ENCODE results near the gene SPAAR. TPM values are rescaled to one million over a fixed set of nuclear protein-coding genes. Genes with fewer than 3 reads are reported as not detected.
A peak's percentile ranks its signal among the peaks of the same experiment; 100 is the strongest.
"Not testable (repeated sequence)": the region's sequence is repeated elsewhere in the genome, so short reads cannot be mapped to it uniquely, and the experiment has no call there.

Gene SPAAR
- total RNA-seq, result 1.1 TPM

- DNase-seq (ENCODE audit: low spot score) (no peak), ATAC-seq (no peak)
Measured at GRCh38 chr9:35909274-35909673, at the start of gene SPAAR. TSS of gene SPAAR (plus strand) at chr9:35909490. CDS start at chr9:35910464, 974 bp downstream.

- ATAC-seq (no peak), DNase-seq (ENCODE audit: low spot score) (no peak)
Measured at GRCh38 chr9:35859990-35860339, 49.3 kb upstream of the SPAAR start.

- DNase-seq (ENCODE audit: low spot score) (no peak), ATAC-seq (no peak)
Measured at GRCh38 chr9:35861161-35861897, 48.0 kb upstream of the SPAAR start.

DNA sequence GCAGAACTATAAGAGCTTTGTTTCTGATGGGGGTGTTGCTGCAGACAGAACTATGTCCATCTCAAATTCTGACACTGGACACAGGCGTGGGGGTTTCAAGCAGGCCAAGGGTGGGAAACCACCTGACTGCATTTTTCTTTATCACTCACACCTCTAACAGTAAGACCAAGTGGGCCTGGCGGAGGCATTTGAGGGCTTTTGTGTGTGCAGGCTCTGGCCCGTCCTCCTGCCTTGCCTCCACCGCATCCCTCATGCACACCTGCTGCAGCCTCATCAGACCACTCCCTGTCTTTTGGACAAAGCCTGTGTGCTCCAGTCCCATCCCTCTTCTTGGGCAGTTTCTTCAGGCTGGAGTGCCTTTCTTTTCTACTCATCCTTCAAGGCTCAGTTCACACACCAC lies 47.0 kb upstream of the SPAAR start:
- ATAC-seq, result no peak
- DNase-seq (ENCODE audit: low spot score), result no peak

DNA sequence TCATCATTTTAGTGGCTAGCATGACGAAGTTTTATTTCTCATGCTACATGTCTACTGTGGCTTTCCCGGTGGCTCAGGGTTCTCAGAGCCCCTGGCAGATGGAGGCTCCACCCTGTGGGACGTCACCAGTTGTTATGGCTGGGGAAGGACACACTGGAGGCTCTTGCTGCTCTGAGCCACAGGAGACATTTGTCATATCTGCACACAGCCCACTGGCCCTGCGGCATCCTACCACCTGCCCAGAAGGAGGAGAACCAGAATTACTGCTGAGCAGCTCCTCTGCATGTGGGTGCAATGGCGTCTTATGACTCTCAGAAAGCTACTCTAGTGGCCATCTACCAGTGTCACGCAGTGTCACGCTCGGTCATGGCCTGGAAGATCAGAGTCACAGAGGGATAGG lies 45.7 kb upstream of the SPAAR start:
- DNase-seq (ENCODE audit: low spot score) (no peak), ATAC-seq (no peak)

GRCh38 chr9:35864695-35865255 lies 44.5 kb upstream of the SPAAR start:
- no peak for ATAC-seq
- DNase-seq (ENCODE audit: low spot score), result no peak

DNA sequence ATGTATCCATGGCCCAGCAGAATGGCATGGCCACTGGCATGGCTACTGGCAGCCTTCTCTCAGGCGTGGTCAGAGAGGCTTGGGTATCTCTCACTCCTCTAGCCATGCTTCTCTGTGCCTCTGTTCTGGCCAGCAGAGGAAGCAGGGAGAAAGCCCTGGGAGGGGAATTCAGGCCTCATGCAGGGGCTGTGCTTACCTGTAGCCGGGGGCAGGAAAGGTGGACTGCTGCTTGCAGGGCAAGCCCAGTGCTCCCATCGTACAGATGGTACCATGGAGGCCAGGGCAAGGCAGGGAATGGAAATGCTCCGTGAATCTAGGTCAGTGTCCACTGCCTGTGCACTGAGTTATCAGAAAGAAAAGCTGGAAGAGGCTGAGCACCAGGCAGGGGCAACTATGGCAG lies 41.8 kb upstream of the SPAAR start:
- ATAC-seq (no peak), DNase-seq (ENCODE audit: low spot score) (no peak)

GRCh38 chr9:35868933-35869332 lies 40.4 kb upstream of the SPAAR start:
- no peak for DNase-seq (ENCODE audit: low spot score)
- no peak for ATAC-seq

DNA sequence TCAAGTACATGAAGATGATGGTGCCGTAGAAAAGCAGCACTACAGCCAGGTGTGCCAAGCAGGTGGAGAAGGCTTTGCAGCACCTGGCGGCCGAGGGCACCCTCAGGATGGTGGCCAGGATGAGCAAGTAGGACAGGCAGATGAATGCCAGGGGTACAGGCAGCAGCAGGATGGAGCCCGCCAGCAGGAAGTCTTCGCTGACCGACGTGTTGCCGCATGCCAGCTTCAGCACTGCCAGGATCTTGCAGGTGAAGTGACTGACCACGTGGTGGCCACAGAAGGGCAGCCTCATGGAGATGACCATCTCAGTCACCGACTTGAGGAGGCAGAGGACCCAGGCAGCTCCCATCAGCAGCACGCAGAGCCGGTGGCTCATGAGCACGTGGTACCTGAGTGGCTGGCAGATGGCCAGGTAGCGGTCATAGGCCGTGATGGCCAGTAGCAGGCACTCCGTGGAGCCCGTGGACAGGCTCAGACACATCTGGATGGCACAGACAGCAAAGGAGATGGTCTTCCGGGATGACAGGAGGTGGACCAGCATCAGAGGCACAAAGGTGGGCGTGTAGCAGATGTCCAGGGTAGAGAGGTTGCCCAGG lies 39.6 kb upstream of the SPAAR start:
- DNase-seq (ENCODE audit: low spot score) (no peak), ATAC-seq (no peak)

DNA sequence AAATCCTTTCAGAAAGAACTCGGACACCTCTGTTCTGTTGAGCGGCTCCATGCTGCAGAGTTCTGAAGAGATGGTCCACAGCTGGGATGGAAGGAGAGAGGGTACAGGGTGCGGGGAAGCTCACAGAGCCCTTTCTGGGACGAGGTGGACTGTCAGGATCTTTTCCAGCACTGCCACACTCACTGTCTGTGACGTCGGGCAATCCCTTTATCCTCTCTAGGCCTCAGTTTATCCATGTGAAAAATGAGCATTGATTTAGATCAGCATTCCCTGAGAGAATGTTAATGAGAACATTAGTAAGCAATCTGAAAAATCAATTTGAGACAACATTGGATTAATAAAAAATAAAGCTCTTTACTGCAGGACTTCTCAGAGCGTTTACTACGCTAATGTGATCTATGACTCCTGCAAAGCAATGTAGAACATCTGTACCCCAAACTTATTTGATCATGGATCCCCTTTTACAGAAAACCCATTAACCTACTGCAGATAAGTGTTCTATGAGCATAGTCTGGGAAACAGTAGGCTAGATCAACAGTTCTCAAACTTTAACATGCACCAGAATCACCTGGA lies 38.9 kb upstream of the SPAAR start, which contains the start of gene OR13J1:
Gene OR13J1, minus strand, starts transcription at position 51 of the 573 bp plus-strand sequence. Its CDS starts 0 bp downstream, at position 51.
- ATAC-seq (no peak), DNase-seq (ENCODE audit: low spot score) (no peak)

GRCh38 chr9:35871545-35871944 lies 37.7 kb upstream of the SPAAR start:
- DNase-seq (ENCODE audit: low spot score) (no peak), ATAC-seq (no peak)

GRCh38 chr9:35872505-35872904 lies 36.8 kb upstream of the SPAAR start:
- DNase-seq (ENCODE audit: low spot score) (no peak), ATAC-seq (no peak)

- ATAC-seq, result peak; percentile 100
- DNase-seq (ENCODE audit: low spot score), result peak; percentile 83
Measured at GRCh38 chr9:35882263-35882848, 26.9 kb upstream of the SPAAR start.

DNA sequence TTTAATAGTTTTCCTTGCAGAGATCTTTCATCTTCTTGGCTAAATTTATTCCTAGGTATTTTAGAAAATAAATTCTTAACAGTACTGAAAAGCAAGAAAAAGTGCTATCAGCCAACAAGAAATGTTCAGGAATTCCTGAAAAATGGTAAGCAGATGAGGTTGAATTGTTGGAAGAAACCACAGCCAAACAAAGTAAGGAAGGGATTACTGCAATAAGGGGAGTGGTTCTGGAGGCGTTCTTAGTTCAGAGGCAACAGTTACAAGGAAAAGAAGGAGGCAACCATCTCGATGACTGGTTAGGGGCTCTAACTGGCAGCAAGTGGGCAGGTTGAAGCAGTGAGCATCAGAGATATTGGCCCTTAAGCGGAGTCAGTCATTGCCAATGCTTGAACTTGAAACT lies 26.3 kb upstream of the SPAAR start:
- no peak for ATAC-seq

GRCh38 chr9:35884908-35885307 lies 24.4 kb upstream of the SPAAR start:
- not testable (repeated sequence) for DNase-seq (ENCODE audit: low spot score); ATAC-seq

More for the DNA sequence above, 26.3 kb upstream of the SPAAR start:
- no peak for DNase-seq (ENCODE audit: low spot score)

DNA sequence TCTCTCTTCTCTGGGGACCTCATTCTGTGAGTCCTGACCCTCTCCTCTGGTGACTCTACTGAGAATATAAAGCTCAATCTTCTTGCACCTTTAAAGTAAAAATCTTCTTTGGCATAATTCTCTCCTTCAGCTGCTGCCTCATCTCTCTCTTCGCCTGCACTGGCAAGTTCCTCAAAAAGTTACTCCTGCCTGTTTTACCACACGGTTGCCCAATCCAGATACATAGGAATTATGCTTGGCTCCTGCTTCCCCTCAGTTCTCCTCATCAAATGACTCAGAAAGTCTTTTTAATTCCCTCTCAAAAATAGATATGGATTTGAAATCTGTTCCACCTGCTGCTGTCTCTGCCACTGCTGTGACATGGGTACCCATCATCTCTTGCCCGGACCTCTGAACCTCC lies 17.6 kb upstream of the SPAAR start:
- ATAC-seq (no peak), DNase-seq (ENCODE audit: low spot score) (no peak)

GRCh38 chr9:35892051-35892450 lies 17.2 kb upstream of the SPAAR start:
- ATAC-seq (no peak), DNase-seq (ENCODE audit: low spot score) (no peak)

- no peak for ATAC-seq
Measured at GRCh38 chr9:35896570-35896969, 12.7 kb upstream of the SPAAR start.

DNA sequence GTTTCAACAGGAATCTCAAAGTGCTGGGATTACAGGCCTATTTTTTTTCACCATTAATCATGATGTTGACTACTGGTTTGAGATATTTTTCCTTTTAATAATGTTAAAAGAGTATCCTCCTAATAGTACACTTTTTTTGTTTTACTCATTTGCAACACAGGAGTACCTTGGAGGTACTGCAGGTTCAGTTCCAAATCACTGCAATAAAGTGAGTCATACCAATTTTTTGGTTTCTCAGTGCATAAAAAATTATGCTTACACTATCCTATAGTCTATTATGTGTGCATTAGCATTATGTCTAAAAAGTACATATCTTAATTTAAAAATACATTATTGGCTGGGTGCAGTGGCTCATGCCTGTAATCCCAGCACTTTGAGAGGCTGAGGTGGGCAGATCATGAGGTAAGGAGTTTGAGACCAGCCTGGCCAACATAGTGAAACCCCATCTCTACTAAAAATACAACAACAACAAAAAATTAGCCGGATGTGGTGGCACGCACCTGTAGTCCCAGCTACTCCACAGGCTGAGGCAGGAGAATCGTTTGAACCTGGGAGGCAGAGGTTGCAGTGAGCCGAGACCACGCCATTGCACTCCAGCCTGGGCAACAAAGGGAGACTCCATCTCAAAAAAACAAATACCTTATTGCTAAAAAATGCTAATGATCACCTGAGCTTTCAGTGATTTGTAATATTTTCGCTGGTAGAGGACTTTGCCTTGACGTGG lies 11.8 kb upstream of the SPAAR start:
- ATAC-seq; DNase-seq (ENCODE audit: low spot score): not testable (repeated sequence)

More at GRCh38 chr9:35896570-35896969, 12.7 kb upstream of the SPAAR start:
- DNase-seq (ENCODE audit: low spot score), result no peak

GRCh38 chr9:35898337-35898736 lies 11.0 kb upstream of the SPAAR start:
- ATAC-seq (no peak), DNase-seq (ENCODE audit: low spot score) (no peak)

- no peak for DNase-seq (ENCODE audit: low spot score)
- ATAC-seq, result no peak
Measured at GRCh38 chr9:35899021-35899420, 10.3 kb upstream of the SPAAR start.

Measured in left lobe of liver (tissue), 2 donors.